Occipital lobe (tissue), 2 donors: ENCODE measurements around the gene ADA. TPM values are rescaled to one million over a fixed set of nuclear protein-coding genes. Genes with fewer than 3 reads are reported as not detected.

Experiments used
- DNase-seq: peaks from one replicate; lab custom pipeline; 2025; lab: John Stamatoyannopoulos, UW
- total RNA-seq: library from RNA; depleted of rRNA; stranded (reverse); fragments of >200 nt; gene quantifications from one replicate; pipeline ENCODE4 v1.2.3, GENCODE V29; 2014

ADA gene
- total RNA-seq, 1 donor from 2014 or later = 1.7 TPM

- no peak for DNase-seq
Observed at GRCh38 chr20:44582311-44583025, 69.0 kb downstream of the ADA start, which contains the start of gene PKIG. PKIG (plus strand) TSS chr20:44582579; CDS start chr20:44614557, 31,978 bp downstream.

GRCh38 chr20:44581515-44581914, 70.0 kb downstream of the ADA start:
- DNase-seq = no peak

- DNase-seq = no peak
Observed at GRCh38 chr20:44580581-44581268, 70.8 kb downstream of the ADA start.

GRCh38 chr20:44579313-44580081, 72.0 kb downstream of the ADA start:
- no peak for DNase-seq

- DNase-seq = no peak
Observed at GRCh38 chr20:44576297-44576696, 75.2 kb downstream of the ADA start.

GRCh38 chr20:44574372-44574771, 77.1 kb downstream of the ADA start:
- DNase-seq = no peak

GRCh38 chr20:44573501-44573869, 78.0 kb downstream of the ADA start:
- no peak for DNase-seq

- DNase-seq = peak; percentile 66
Observed at GRCh38 chr20:44572551-44573500, 78.7 kb downstream of the ADA start.

- DNase-seq = no peak
Observed at GRCh38 chr20:44571362-44571988, 80.0 kb downstream of the ADA start.

GRCh38 chr20:44570367-44570766, 81.1 kb downstream of the ADA start:
- DNase-seq = no peak

Other genes with a start within 250 kb of the ADA start
- gene TTPAL, start 175.8 kb downstream of the ADA start, total RNA-seq = 8.3 TPM
- 93.3 TPM for gene SERINC3, start 129.6 kb downstream of the ADA start, total RNA-seq
- gene PKIG, start 69.1 kb downstream of the ADA start, total RNA-seq = 19.8 TPM
- not detected for gene CCN5, start 63.7 kb upstream of the ADA start, total RNA-seq
- not detected for gene KCNK15, start 94.2 kb upstream of the ADA start, total RNA-seq
- 77.5 TPM for gene RIMS4, start 158.8 kb upstream of the ADA start, total RNA-seq
- 121 TPM for gene YWHAB, start 234.0 kb upstream of the ADA start, total RNA-seq